Osteocyte (in vitro differentiated cells): Measurements from ENCODE around the gene DPY19L1. TPM values are rescaled to one million over a fixed set of nuclear protein-coding genes. Genes with fewer than 3 reads are reported as not detected.
A peak's percentile ranks its signal among the peaks of the same experiment; 100 is the strongest.
"Not testable (repeated sequence)": the region's sequence is repeated elsewhere in the genome, so short reads cannot be mapped to it uniquely, and the experiment has no call there.

ENCODE experiments used
- DNase-seq: peaks from one replicate; pipeline ENCODE4 v3.0.0; 2021; ENCODE audit warnings: mixed read lengths; ENCODE audit not compliant: unreplicated experiment; ENCODE audit errors: extremely low spot score
- H3K27ac Mint-ChIP-seq: one replicate; pipeline ENCODE4 v1.8.0; 2021; ENCODE audit warnings: mild to moderate bottlenecking, mixed read lengths; ENCODE audit not compliant: unreplicated experiment
- H3K27me3 Mint-ChIP-seq: one replicate; pipeline ENCODE4 v1.8.0; 2021; ENCODE audit warnings: mixed read lengths; ENCODE audit not compliant: unreplicated experiment
- H3K36me3 Mint-ChIP-seq: one replicate; pipeline ENCODE4 v1.8.0; 2021; ENCODE audit warnings: mixed read lengths; ENCODE audit not compliant: unreplicated experiment
- H3K4me1 Mint-ChIP-seq: one replicate; pipeline ENCODE4 v1.8.0; 2021; ENCODE audit warnings: mixed read lengths; ENCODE audit not compliant: unreplicated experiment
- H3K4me3 Mint-ChIP-seq: one replicate; pipeline ENCODE4 v1.8.0; 2021; ENCODE audit warnings: mild to moderate bottlenecking, moderate library complexity, mixed read lengths; ENCODE audit not compliant: unreplicated experiment
- H3K9me3 Mint-ChIP-seq: one replicate; pipeline ENCODE4 v1.8.0; 2021; ENCODE audit warnings: mixed read lengths; ENCODE audit not compliant: unreplicated experiment
- total RNA-seq: library from RNA; stranded (reverse); gene quantifications from 2 replicates; pipeline ENCODE4 v1.2.1, GENCODE V29; 2021
- TF ChIP-seq, protein P1 (sequence below): fragments of 200-600 bp; sonication (generic); IDR thresholded peaks from 2 replicates; pipeline ENCODE4 v1.5.0; 2021; ENCODE audit warnings: antibody characterized with exemption, mild to moderate bottlenecking, moderate library complexity

DPY19L1 gene
- total RNA-seq, 1 donor from 2014 or later = 39.3 TPM

GRCh38 chr7:34939175-34939574, 98.1 kb downstream of the DPY19L1 start:
- Mint-ChIP-seq H3K36me3 (peaks cover 11% of the 10 kb centered on the region), H3K4me1 (no peaks in the 10 kb centered on the region), H3K27ac (no peak overlapping the region), H3K27me3 (no peaks in the 10 kb centered on the region), H3K4me3 (no peak overlapping the region), H3K9me3 (no peaks in the 10 kb centered on the region)
- TF ChIP-seq, protein P1, sequence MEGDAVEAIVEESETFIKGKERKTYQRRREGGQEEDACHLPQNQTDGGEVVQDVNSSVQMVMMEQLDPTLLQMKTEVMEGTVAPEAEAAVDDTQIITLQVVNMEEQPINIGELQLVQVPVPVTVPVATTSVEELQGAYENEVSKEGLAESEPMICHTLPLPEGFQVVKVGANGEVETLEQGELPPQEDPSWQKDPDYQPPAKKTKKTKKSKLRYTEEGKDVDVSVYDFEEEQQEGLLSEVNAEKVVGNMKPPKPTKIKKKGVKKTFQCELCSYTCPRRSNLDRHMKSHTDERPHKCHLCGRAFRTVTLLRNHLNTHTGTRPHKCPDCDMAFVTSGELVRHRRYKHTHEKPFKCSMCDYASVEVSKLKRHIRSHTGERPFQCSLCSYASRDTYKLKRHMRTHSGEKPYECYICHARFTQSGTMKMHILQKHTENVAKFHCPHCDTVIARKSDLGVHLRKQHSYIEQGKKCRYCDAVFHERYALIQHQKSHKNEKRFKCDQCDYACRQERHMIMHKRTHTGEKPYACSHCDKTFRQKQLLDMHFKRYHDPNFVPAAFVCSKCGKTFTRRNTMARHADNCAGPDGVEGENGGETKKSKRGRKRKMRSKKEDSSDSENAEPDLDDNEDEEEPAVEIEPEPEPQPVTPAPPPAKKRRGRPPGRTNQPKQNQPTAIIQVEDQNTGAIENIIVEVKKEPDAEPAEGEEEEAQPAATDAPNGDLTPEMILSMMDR = no peak
- DNase-seq = no peak

DNA sequence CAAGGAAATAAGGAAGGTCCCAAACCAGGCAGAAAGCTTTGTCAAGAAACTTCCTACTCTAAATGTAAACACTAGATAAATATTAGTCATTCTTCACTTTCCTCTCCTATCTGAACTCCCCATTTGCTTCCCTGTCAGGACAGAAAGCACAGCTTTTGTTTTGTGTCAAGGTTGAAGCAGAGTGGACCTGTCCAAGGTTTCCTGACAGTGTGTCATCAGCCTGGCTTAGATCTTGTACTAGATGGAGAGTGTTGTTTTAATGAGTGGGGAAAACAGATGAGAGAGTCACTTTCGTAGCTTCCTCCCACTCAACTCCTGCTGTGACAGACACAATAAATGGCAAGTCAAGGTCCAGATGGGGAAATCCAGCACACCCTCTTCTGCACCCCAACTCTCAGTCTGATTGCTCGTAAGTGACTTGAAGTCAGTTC, 101.5 kb downstream of the DPY19L1 start:
- not testable (repeated sequence) for H3K9me3 Mint-ChIP-seq, H3K27me3 Mint-ChIP-seq, DNase-seq

GRCh38 chr7:34931739-34932138, 105.5 kb downstream of the DPY19L1 start:
- no peaks in the 10 kb centered on the region for H3K9me3 Mint-ChIP-seq
- H3K4me1 Mint-ChIP-seq = no peaks in the 10 kb centered on the region
- DNase-seq = no peak
- H3K27me3 Mint-ChIP-seq = no peaks in the 10 kb centered on the region
- TF ChIP-seq, protein P1 = no peak
- no peak overlapping the region for H3K4me3 Mint-ChIP-seq
- no peak overlapping the region for H3K27ac Mint-ChIP-seq
- peaks cover 17% of the 10 kb centered on the region for H3K36me3 Mint-ChIP-seq

More for the DNA sequence above, 101.5 kb downstream of the DPY19L1 start:
- not testable (repeated sequence) for H3K4me3 Mint-ChIP-seq, H3K4me1 Mint-ChIP-seq, H3K27ac Mint-ChIP-seq
- H3K36me3 Mint-ChIP-seq = peaks cover 11% of the 10 kb centered on the region

DNA sequence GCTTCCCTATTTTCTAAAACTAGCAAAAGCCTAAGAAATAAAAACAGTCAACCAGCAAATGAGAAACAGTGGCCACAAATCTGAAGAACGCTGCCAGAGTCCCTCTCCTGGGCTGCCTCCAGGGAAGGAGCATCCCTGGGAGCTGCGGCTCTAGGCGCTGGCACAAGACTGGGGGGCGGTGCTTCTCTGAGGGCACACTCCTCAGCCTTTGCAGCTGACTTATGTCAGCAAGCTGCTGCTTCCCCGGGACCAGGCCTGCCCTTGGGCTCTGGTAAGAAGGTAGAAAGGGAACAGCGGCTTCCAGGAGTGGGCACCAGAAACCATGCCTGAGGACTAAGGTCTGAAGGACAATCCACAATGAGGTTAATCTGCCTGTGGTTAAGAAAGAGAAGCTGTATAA, 107.5 kb downstream of the DPY19L1 start:
- not testable (repeated sequence) for H3K4me1 Mint-ChIP-seq

DNA sequence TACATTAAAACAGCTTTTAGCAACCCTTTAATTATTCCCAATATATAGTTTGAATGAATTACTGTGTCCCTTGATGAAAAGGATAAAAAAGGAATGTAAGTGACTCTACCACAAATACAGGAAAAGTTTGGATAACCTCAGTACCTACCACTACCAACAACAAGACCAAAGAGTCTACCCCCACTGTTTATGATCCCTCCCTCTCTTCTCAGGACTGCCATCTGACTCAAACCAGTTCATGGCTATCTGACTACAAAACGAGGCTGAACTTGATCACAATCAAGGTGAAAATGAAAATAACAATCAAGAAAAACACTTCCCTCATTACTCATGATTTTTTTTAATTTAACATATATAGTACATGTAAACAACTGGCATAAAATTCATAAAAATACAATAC, 108.7 kb downstream of the DPY19L1 start:
- TF ChIP-seq, protein P1 = no peak
- Mint-ChIP-seq H3K9me3 (peaks cover 8% of the 10 kb centered on the region), H3K27ac (no peak overlapping the region), H3K27me3 (no peaks in the 10 kb centered on the region), H3K4me1 (no peaks in the 10 kb centered on the region), H3K36me3 (peaks cover 17% of the 10 kb centered on the region), H3K4me3 (no peak overlapping the region)
- no peak for DNase-seq

More for the DNA sequence above, 107.5 kb downstream of the DPY19L1 start:
- H3K27ac Mint-ChIP-seq, H3K4me3 Mint-ChIP-seq, H3K27me3 Mint-ChIP-seq, DNase-seq, H3K9me3 Mint-ChIP-seq: not testable (repeated sequence)
- peaks cover 17% of the 10 kb centered on the region for H3K36me3 Mint-ChIP-seq

DNA sequence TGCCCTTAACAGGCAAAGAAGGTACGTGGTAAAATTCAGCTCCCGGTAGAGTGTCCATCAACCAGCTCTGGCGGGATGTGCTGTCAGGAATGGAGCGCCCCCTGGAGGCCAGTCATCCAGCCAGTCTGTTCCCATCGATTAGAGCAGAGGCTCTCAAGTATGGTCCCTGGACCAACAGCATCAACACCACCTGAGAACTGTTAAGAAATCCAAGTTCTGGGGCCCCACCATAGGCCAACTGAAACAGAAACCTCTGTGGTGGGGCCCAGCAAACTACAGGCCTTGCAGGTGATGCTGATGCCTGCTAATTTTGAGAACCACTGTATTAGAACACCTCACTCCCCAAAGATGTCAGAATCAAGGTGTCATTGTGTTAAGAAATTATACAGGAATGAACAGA, 109.2 kb downstream of the DPY19L1 start:
- no peak for DNase-seq
- H3K36me3 Mint-ChIP-seq = peaks cover 17% of the 10 kb centered on the region
- H3K27ac Mint-ChIP-seq = no peak overlapping the region
- peaks cover 10% of the 10 kb centered on the region for H3K9me3 Mint-ChIP-seq
- H3K27me3 Mint-ChIP-seq = peaks cover 2% of the 10 kb centered on the region
- TF ChIP-seq, protein P1 = peak; percentile 50
- no peaks in the 10 kb centered on the region for H3K4me1 Mint-ChIP-seq
- no peak overlapping the region for H3K4me3 Mint-ChIP-seq

GRCh38 chr7:34920470-34920869, 116.8 kb downstream of the DPY19L1 start:
- Mint-ChIP-seq H3K27me3 (peaks cover 14% of the 10 kb centered on the region), H3K9me3 (peaks cover 18% of the 10 kb centered on the region)
- H3K27ac Mint-ChIP-seq, H3K4me1 Mint-ChIP-seq, H3K36me3 Mint-ChIP-seq, H3K4me3 Mint-ChIP-seq, DNase-seq: not testable (repeated sequence)

GRCh38 chr7:34919038-34919437, 118.2 kb downstream of the DPY19L1 start:
- not testable (repeated sequence) for H3K4me1 Mint-ChIP-seq, DNase-seq, H3K36me3 Mint-ChIP-seq, H3K4me3 Mint-ChIP-seq, H3K27ac Mint-ChIP-seq
- Mint-ChIP-seq H3K27me3 (peaks cover 14% of the 10 kb centered on the region), H3K9me3 (peaks cover 20% of the 10 kb centered on the region)

DNA sequence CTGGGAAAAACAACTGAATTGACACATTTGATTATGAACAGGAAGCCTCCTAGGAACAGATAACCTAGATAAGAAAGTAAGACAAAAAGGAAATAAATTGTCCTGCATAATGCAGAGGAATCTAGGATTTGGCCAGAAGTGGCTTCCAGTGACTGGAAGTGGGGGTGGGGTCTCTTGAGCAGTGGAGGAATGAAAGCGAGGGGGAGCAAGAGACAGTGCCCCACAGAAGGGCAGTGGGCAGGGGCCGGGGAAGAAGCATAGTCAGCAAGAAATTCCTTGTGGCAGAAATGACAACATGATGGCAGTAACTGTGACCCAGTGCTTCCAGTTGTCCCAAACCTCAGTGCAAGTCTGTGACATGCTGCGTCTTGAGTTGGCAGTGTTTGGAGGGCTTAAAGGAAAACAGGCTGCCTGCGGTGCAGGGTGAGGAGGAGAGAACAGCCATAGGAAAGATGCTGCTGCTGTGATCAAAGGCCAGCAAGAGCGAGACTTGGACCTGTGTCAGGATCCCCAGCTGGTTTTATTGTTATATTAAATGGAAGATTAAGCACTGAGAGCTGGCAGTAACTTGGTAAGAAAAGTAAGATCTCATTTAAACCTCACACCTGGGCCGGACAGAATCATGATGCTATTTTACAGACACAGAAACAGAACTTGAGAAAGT, 119.0 kb downstream of the DPY19L1 start:
- H3K4me1 Mint-ChIP-seq, DNase-seq, H3K27ac Mint-ChIP-seq, H3K36me3 Mint-ChIP-seq, H3K4me3 Mint-ChIP-seq: not testable (repeated sequence)
- peaks cover 14% of the 10 kb centered on the region for H3K9me3 Mint-ChIP-seq
- peaks cover 20% of the 10 kb centered on the region for H3K27me3 Mint-ChIP-seq
